GM12875 (cell line): ENCODE measurements around the gene OR52E6.

ENCODE experiments used
- H3K4me3 ChIP-seq: one replicate; pipeline ENCODE4 v1.5.1; 2011; ENCODE audit warnings: low read depth, low read length, control low read depth
- TF ChIP-seq, protein P1 (sequence below): IDR thresholded peaks from 2 replicates; pipeline ENCODE4 v1.5.1; 2011; ENCODE audit warnings: low read depth, mild to moderate bottlenecking, control low read depth, inconsistent platforms, low read length, moderate library complexity, borderline replicate concordance; ENCODE audit not compliant: insufficient read depth

The OR52E6 gene

GRCh38 chr11:5841797-5842196 lies at the start of gene OR52E6:
Gene OR52E6, minus strand, starts transcription at chr11:5841897. Its CDS starts 0 bp downstream, at chr11:5841897.
- TF ChIP-seq, protein P1, sequence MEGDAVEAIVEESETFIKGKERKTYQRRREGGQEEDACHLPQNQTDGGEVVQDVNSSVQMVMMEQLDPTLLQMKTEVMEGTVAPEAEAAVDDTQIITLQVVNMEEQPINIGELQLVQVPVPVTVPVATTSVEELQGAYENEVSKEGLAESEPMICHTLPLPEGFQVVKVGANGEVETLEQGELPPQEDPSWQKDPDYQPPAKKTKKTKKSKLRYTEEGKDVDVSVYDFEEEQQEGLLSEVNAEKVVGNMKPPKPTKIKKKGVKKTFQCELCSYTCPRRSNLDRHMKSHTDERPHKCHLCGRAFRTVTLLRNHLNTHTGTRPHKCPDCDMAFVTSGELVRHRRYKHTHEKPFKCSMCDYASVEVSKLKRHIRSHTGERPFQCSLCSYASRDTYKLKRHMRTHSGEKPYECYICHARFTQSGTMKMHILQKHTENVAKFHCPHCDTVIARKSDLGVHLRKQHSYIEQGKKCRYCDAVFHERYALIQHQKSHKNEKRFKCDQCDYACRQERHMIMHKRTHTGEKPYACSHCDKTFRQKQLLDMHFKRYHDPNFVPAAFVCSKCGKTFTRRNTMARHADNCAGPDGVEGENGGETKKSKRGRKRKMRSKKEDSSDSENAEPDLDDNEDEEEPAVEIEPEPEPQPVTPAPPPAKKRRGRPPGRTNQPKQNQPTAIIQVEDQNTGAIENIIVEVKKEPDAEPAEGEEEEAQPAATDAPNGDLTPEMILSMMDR = no peak
- H3K4me3 ChIP-seq = no peak within 1 kb of the TSS

DNA sequence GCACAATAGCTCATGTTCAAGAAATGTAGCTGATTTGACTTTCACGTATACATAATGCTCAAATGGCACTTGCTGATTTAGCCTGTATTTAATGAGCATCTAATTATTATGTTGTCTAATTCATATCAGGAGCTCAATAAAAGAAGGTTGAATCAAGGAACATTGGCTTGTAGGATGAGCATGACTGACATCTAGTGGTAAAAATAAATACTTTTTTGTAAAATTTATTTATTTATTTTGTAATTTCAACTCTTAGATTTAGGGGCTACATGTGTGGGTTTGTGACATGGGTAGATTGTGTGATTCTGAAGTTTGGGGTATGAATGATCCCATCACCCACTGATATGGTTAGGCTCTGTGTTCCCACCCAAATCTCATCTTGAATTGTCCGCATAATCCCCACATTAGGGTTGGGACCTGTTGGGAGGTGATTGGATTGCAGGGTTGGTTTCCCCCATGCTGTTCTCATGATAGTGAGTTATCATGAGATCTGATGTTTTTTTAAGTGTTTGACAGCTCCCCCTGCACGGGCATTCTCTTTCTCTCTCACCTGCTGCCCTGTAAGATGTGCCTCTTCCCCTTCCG lies 49.6 kb upstream of the OR52E6 start:
- TF ChIP-seq, protein P1 = 0 out of 2 replicates have a peak, but pooled peaks have one; percentile 16
- H3K4me3 ChIP-seq = no peak overlapping the region

DNA sequence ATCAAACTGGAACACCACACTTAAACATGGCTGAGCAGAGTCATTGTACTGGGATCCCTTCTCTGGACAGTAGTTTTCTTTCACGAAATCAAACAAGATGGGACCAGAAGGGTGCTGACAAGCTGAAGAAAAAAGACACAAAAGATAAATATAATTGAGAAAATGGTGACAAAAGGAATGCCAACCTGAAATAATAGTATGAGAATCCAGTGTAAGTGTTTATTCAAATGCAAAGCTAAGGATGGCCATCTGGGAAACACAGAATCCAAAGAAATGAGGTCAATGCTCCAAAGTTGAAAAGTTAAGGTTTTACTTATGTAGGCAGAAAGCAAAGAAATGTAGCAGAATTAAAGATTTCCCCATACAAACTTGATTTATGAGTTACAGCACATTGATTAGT lies 46.0 kb upstream of the OR52E6 start:
- TF ChIP-seq, protein P1 = no peak
- H3K4me3 ChIP-seq = no peak overlapping the region

DNA sequence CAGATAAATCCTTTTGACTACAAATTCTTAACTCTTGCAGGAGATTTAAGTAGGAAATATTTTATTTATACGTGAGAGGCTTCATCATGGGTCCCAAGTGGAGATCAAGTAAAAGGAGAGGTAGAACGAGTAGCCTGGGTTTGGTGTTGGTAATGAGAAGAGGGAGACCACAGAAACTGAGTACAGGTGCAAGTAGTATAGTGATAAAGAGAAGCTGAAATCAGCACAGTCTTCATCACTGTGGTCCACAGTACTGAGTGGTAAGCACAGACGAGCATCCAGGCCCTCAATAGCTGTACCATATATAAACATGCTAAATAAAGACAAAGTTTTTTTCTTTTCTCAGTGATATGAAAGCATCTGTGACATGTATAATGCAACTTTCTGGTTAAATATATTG lies 45.5 kb upstream of the OR52E6 start:
- TF ChIP-seq, protein P1 = no peak
- H3K4me3 ChIP-seq = no peak overlapping the region

- TF ChIP-seq, protein P1 = no peak
- no peak overlapping the region for H3K4me3 ChIP-seq
These were observed 40.1 kb upstream of the OR52E6 start for GRCh38 chr11:5881756-5882155.

DNA sequence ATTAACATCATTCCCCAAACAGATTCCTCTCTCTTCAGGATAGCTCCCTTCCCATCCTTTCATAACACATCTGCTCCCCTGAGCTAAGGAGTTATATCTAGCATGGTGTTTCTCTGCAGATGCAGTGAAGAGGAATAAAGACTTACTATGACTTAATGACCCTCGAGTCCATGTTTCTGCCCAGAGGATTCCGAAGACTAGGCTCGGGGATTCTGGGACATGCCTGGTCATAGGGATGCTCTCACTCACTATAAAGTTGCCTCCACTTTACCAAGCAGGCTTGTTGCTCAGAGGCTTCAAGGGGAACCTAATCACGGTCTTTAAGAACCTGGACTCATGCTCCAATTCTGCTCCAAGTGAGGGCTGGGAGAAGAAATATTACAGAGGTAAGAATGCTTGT lies 38.6 kb upstream of the OR52E6 start, which contains the start of gene OR52E4:
TSS of gene OR52E4 (plus strand) at position 301 of the 400 bp plus-strand sequence. CDS start 3,664 bp downstream, outside the sequence.
- TF ChIP-seq, protein P1 = no peak

DNA sequence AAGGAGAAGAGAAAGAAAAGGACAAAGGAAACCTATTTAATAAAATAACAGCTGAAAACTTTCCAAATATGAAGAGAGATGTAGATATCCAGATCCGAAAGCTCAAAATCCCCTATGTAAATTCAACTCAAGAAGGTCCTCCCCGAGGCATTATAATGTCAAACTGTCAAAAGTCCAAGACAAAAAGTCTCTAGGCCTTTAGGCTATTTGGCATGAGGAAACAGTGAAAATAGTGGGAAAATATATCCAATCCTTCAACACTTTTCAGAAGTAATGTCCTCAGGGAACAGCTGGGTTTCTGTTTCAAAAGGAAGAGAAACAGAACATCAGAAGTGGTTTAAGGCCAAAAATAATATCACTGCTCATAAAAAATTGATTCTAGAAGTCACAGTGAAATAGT lies 36.9 kb upstream of the OR52E6 start:
- TF ChIP-seq, protein P1 = no peak
- no peak overlapping the region for H3K4me3 ChIP-seq

More for the DNA sequence above, 38.6 kb upstream of the OR52E6 start, which contains the start of gene OR52E4:
- H3K4me3 ChIP-seq = no peak within 1 kb of the TSS
